ENCODE data around the gene SIGLEC11.

DNA sequence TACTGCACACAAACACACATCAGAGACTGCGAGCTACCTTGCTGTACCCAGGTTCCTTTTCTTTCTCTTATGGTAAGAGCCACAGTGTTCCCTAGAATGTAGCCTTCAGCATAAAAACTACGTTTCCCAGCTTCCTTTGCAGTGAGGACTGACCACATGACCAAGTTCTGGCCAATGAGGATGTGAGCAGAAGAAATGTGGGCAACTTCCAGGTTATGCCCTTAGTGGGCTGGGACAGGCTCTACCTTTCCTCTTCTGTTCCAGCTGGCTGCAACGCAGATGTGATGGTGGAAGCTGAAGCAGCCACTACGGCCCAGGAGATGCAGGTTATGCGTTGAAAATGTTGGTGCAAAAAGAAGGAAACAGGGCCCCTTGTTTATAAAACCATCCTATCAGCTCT is 36.7 kb upstream of the SIGLEC11 start:
- TF ChIP-seq, protein P1, sequence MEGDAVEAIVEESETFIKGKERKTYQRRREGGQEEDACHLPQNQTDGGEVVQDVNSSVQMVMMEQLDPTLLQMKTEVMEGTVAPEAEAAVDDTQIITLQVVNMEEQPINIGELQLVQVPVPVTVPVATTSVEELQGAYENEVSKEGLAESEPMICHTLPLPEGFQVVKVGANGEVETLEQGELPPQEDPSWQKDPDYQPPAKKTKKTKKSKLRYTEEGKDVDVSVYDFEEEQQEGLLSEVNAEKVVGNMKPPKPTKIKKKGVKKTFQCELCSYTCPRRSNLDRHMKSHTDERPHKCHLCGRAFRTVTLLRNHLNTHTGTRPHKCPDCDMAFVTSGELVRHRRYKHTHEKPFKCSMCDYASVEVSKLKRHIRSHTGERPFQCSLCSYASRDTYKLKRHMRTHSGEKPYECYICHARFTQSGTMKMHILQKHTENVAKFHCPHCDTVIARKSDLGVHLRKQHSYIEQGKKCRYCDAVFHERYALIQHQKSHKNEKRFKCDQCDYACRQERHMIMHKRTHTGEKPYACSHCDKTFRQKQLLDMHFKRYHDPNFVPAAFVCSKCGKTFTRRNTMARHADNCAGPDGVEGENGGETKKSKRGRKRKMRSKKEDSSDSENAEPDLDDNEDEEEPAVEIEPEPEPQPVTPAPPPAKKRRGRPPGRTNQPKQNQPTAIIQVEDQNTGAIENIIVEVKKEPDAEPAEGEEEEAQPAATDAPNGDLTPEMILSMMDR (conservative IDR thresholded peaks at IDR 0.05; ENCODE audit: low read depth, low read length) = no peak
- TF ChIP-seq EZH2phosphoT487 (IDR thresholded peaks at IDR 0.05; ENCODE audit: borderline replicate concordance, low read length) = no peak

Measured in PC-3 (cell line).